Heart right ventricle (tissue), 16 donors: ENCODE measurements around the gene DENND6A. TPM values are rescaled to one million over a fixed set of nuclear protein-coding genes. Genes with fewer than 3 reads are reported as not detected.
A peak's percentile ranks its signal among the peaks of the same experiment; 100 is the strongest.

ENCODE experiments used
- ATAC-seq, 8 donors: fragments of 200-7000 bp; cut with Tn5 transposase; one replicate each; pipeline ENCODE4 v1.9.1; 2020; ENCODE audit warnings: mild to moderate bottlenecking in 8 of 8, moderate library complexity in 8 of 8, moderate number of reproducible peaks in 1 of 8
- DNase-seq, 2 donors: peaks; one replicate each; pipeline ENCODE4 v3.0.0-alpha.2; 2020
- H3K27ac ChIP-seq, 10 donors: fragments of 200-600 bp; sonication (generic) in 2 of 10; one replicate each; pipeline versions ENCODE4 v1.5.0 to v1.8.0; 2020 to 2022; ENCODE audit warnings: mild to moderate bottlenecking in 3 of 10
- H3K27me3 ChIP-seq, 7 donors: fragments of 200-600 bp; one replicate each; pipeline ENCODE4 v1.8.0; 2021 to 2022; ENCODE audit warnings: mild to moderate bottlenecking in 2 of 7
- H3K36me3 ChIP-seq, 9 donors: fragments of 200-600 bp; sonication (generic) in 1 of 9; one replicate each; pipeline versions ENCODE4 v1.5.0 to v1.8.0; 2020 to 2022; ENCODE audit warnings: mild to moderate bottlenecking in 2 of 9
- H3K4me1 ChIP-seq, 9 donors: fragments of 200-600 bp; sonication (generic) in 1 of 9; one replicate each; pipeline versions ENCODE4 v1.5.0 to v1.8.0; 2020 to 2022; ENCODE audit warnings: mild to moderate bottlenecking in 4 of 9
- H3K4me3 ChIP-seq, 10 donors: fragments of 200-600 bp; sonication (generic) in 2 of 10; one replicate each; pipeline versions ENCODE4 v1.5.0 to v1.8.0; 2020 to 2022; ENCODE audit warnings: mild to moderate bottlenecking in 7 of 10, moderate library complexity in 2 of 10
- H3K9me3 ChIP-seq, 11 donors: fragments of 200-600 bp in 10 of 11; sonication (generic) in 2 of 11; one replicate each; pipeline versions ENCODE4 v1.5.0 to v1.8.0; 2013 to 2022; ENCODE audit warnings: mild to moderate bottlenecking in 2 of 11, control low read depth in 1 of 11, moderate library complexity in 1 of 11
- CTCF ChIP-seq, 9 donors: fragments of 200-600 bp; sonication (generic) in 2 of 9; IDR thresholded peaks; one replicate each; pipeline versions ENCODE4 v1.5.0 to v1.8.0; 2021 to 2022; ENCODE audit warnings: antibody characterized with exemption in 9 of 9, mild to moderate bottlenecking in 5 of 9, moderate library complexity in 1 of 9
- WGBS, 2 donors: extraction: QIAGEN DNeasy Blood & Tissue Kit; methylation state at CpG; one replicate each; pipeline ENCODE4 v1.1.7; 2013; ENCODE audit warnings: inconsistent platforms in 1 of 2; 5-methylcytosine and 5-hydroxymethylcytosine counted together
- intact Hi-C, 10 donors: fragments of 100-400 bp; cut with DNase I; formaldehyde crosslinking; loops; one replicate each; pipeline versions ENCODE4 v1.11.1 to v1.14.2; 2022
- polyA plus RNA-seq, 2 donors: library from polyadenylated mRNA; stranded (reverse); fragments of 200-250 nt; gene quantifications; one replicate each; pipeline ENCODE4 v1.2.3, GENCODE V29; 2013
- total RNA-seq, 10 donors: library from RNA; stranded (reverse); fragmentation: NEBNext Ultra II Directional in 3 of 10; extraction: Animal tissue kit (Norgen Biotek cat#: 25700) in 3 of 10; gene quantifications; one replicate each; pipeline versions ENCODE4 v1.2.1 to v1.2.4, GENCODE V29; 2021 to 2023
- donor health status: Arrhythmogenic right ventricular cardiomyopathy.
- donor health status: ischemic (EF 13 %, LVEDD 7.1; RV severe dilation, severe dysfunction).
- donor health status: healthy with polysubstance abuse.
- donor health status: DM: no; HTN: yes; CAD: no.
- donor health status: DM: no; HTN: no; CAD: no.
- donor health status: ischemic (EF 25% LVEDD 6.9; RV normal size, moderate dysfunction).
- donor health status: ischemic (EF 25% LVEDD 5.7; RV mildly dilated, moderate dysfunction).
- donor health status: healthy.
- donor health status: DM: yes; HTN: yes; CAD: no.
- donor health status: Ischemic cardiomyopathy.
- donor health status: ischemic (EF 35%, LVEDD 5.7; RV mildly dilated, moderate dysfunction).
- donor health status: nonischemic (EF 11% LVEDD 7.7; RV severe dilation, severe dysfunction).
- donor health status: DM: yes; HTN: yes; CAD: no.
- donor health status: PGD.
- donor health status: ischemic (EF 29% LVEDD 5.4; RV normal size, mild dysfunction).
- donor health status: nonischemic (EF 23%, LVEDD 6.1; RV moderate dilation, normal function).

The DENND6A gene
- total and polyA plus RNA-seq, 12 donors: 4.3 to 28.9 (median 18.8) TPM

- H3K4me3 ChIP-seq: no peak overlapping the region
These were observed 40.7 kb downstream of the DENND6A start for GRCh38 chr3:57652203-57652602.

GRCh38 chr3:57647292-57647940, 45.5 kb downstream of the DENND6A start:
- H3K9me3 ChIP-seq: peaks cover 0 to 14% (median 3%) of the 10 kb centered on the region in 11 donors
- peak overlapping the region in 4 of 10 donors; percentile 13 to 56 (median 42) for H3K27ac ChIP-seq
- whole genome bisulfite sequencing, 2 donors: 78 to 87% methylated on average over 2 of the region's 2 CpGs
- ATAC-seq: peak in 2 of 8 donors; percentile 22 to 29
- H3K27me3 ChIP-seq: no peaks in the 10 kb centered on the region
- TF ChIP-seq CTCF (IDR thresholded peaks at IDR 0.05): no peak
- intact Hi-C loops: loop anchor here in 8 of 10 donors (5.0 to 10.0 kb wide), 3 partner anchors 177 to 187 kb away; no protein-coding TSS in a partner anchor
- peaks cover 0 to 82% (median 27%) of the 10 kb centered on the region in 9 donors for H3K36me3 ChIP-seq
- DNase-seq: no peak
- H3K4me1 ChIP-seq: peaks cover 0 to 15% (median 6%) of the 10 kb centered on the region in 9 donors
- H3K4me3 ChIP-seq: no peak overlapping the region

More at GRCh38 chr3:57652203-57652602, 40.7 kb downstream of the DENND6A start:
- WGBS, 2 donors: 87% methylated on average over 3 of the region's 3 CpGs
- DNase-seq (no peak), ATAC-seq (no peak)
- H3K4me1 ChIP-seq: peaks cover 0 to 3% (median 2%) of the 10 kb centered on the region in 9 donors
- H3K36me3 ChIP-seq: peaks cover 0 to 90% (median 19%) of the 10 kb centered on the region in 9 donors
- peaks cover 0 to 14% (median 3%) of the 10 kb centered on the region in 11 donors for H3K9me3 ChIP-seq
- intact Hi-C loops: loop anchor here in 2 of 10 donors (10.0 kb wide), 2 partner anchors 173 to 203 kb away; no protein-coding TSS in a partner anchor
- no peaks in the 10 kb centered on the region for H3K27me3 ChIP-seq
- no peak for TF ChIP-seq CTCF (IDR thresholded peaks at IDR 0.05)
- no peak overlapping the region for H3K27ac ChIP-seq

- Histone ChIP-seq H3K4me3 (no peak overlapping the region), H3K36me3 (peaks cover 0 to 82% (median 30%) of the 10 kb centered on the region in 9 donors), H3K4me1 (peaks cover 0 to 15% (median 6%) of the 10 kb centered on the region in 9 donors), H3K9me3 (peaks cover 0 to 14% (median 3%) of the 10 kb centered on the region in 11 donors), H3K27ac (peak overlapping the region in 4 of 10 donors; percentile 13 to 56 (median 42)), H3K27me3 (no peaks in the 10 kb centered on the region)
- peak; percentile 76 to 94 (median 86) for ATAC-seq
- peak in 6 of 9 donors; percentile 34 to 59 (median 52) for TF ChIP-seq CTCF (IDR thresholded peaks at IDR 0.05)
- WGBS, 2 donors: 67 to 68% methylated on average over 2 of the region's 2 CpGs
- intact Hi-C loops: loop anchor here in 8 of 10 donors (5.0 to 10.0 kb wide), 3 partner anchors 178 to 188 kb away; no protein-coding TSS in a partner anchor
- peak in 1 of 2 donors; percentile 15 for DNase-seq
These were observed 46.2 kb downstream of the DENND6A start for GRCh38 chr3:57646723-57647122.

- Histone ChIP-seq H3K27me3 (no peaks in the 10 kb centered on the region), H3K4me3 (no peak overlapping the region), H3K9me3 (peaks cover 0 to 14% (median 3%) of the 10 kb centered on the region in 11 donors), H3K4me1 (peaks cover 0 to 15% (median 6%) of the 10 kb centered on the region in 9 donors), H3K27ac (no peak overlapping the region), H3K36me3 (peaks cover 0 to 85% (median 36%) of the 10 kb centered on the region in 9 donors)
- no peak for ATAC-seq
- TF ChIP-seq CTCF (IDR thresholded peaks at IDR 0.05): no peak
- intact Hi-C loops: loop anchor here in 8 of 10 donors (5.0 to 10.0 kb wide), 3 partner anchors 180 to 190 kb away; no protein-coding TSS in a partner anchor
- WGBS, 2 donors: 92 to 93% methylated on average over 4 of the region's 4 CpGs
- no peak for DNase-seq
These were observed 48.1 kb downstream of the DENND6A start for GRCh38 chr3:57644740-57645139.
